Measurements from ENCODE around the gene MIPOL1. TPM values are rescaled to one million over a fixed set of nuclear protein-coding genes. Genes with fewer than 3 reads are reported as not detected.

MIPOL1 gene
- total and polyA plus RNA-seq, 8 donors = 10.4 to 16.0 (median 12.4) TPM

DNA sequence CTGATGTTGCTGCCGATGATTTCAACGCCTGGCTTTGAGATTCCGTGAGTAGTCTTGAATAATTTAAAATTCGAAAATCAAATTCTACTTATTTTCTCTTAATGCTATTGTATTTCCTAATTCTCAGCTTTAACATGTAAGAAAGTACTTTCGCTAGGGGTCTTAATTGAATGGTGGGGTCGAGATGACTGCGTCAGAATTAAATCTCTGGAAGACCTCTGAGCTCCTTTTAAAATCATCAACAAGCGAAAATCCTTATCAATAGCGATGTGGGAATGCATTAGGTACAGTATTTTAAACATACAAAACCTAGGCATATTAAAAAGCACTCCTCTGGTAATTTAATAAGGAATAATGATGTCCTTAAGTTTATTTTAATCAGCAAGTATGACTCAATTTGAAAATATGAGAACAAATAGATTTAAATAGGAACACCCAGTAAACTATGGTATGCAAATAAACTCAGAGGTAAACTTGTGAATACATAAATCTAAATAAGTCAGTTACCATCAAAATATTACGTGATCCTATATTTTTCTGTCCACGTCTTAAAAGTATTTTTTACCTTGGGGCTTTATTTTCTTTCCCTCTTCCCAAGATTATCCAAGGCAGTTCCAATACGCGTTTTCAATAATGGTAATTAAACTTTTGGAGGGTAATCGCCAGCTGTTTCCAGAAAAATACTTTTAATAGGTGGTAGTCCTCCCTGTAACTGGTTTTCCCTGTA is 395.9 kb downstream of the MIPOL1 start:
- TF ChIP-seq, protein P1, sequence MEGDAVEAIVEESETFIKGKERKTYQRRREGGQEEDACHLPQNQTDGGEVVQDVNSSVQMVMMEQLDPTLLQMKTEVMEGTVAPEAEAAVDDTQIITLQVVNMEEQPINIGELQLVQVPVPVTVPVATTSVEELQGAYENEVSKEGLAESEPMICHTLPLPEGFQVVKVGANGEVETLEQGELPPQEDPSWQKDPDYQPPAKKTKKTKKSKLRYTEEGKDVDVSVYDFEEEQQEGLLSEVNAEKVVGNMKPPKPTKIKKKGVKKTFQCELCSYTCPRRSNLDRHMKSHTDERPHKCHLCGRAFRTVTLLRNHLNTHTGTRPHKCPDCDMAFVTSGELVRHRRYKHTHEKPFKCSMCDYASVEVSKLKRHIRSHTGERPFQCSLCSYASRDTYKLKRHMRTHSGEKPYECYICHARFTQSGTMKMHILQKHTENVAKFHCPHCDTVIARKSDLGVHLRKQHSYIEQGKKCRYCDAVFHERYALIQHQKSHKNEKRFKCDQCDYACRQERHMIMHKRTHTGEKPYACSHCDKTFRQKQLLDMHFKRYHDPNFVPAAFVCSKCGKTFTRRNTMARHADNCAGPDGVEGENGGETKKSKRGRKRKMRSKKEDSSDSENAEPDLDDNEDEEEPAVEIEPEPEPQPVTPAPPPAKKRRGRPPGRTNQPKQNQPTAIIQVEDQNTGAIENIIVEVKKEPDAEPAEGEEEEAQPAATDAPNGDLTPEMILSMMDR (IDR thresholded peaks at IDR 0.05) = no peak
- H3K4me3 ChIP-seq = peak overlapping the region; percentile 38 to 43
- no peak for DNase-seq
- H3K36me3 ChIP-seq = no peaks in the 10 kb centered on the region
- intact Hi-C loops (cut with DNase I) = loop anchor here in 1 of 2 donors (5.0 kb wide), 1 partner anchor 341 kb away; no protein-coding TSS in a partner anchor
- H3K4me1 ChIP-seq = peaks cover 0 to 28% of the 10 kb centered on the region in 2 donors
- no peak for ATAC-seq
- peaks cover 89 to 100% of the 10 kb centered on the region in 2 donors for H3K27me3 ChIP-seq
- no peaks in the 10 kb centered on the region for H3K9me3 ChIP-seq
- peak overlapping the region; percentile 73 to 87 for H3K27ac ChIP-seq

DNA sequence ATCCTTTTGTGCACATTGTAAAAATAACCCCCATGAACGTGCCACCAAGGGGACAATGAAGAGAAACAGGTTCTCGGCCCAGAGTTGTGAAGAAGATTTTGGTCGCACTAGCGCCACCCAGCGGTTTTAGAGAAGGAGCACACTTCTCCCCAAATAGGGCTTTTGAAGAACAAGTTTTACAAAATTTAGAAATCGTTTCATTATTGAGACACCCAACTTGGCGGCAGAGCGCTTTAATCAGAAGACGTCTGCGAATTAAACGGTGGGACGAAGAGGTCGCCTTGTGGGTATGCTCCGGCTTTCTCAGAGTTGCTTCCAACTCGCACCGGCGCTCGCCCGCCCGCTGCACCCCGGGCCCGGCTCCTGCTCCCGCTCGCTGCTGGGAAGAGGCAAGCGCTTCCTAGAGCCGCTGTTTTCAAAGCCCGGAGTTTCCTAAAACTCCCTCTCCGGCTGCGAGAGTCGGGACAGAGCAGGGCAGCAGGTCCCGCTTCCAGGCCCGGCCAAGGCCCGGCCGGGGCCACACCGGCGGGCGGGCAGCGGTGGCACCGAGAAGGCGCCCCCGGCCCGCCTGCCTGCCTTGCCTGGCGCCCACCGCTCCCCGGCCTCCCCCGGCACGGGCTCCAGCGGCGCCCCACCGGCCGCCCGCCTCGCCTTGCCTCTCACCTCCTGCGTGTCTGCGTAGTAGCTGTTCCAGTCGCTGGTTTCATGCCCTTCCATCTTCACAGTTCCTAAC is 396.7 kb downstream of the MIPOL1 start:
- intact Hi-C loops (cut with DNase I) = loop anchor here in 1 of 2 donors (5.0 kb wide), 1 partner anchor 342 kb away; no protein-coding TSS in a partner anchor
- Histone ChIP-seq H3K27me3 (peaks cover 89 to 100% of the 10 kb centered on the region in 2 donors), H3K27ac (peak overlapping the region; percentile 73 to 87), H3K4me3 (peak overlapping the region; percentile 38 to 43), H3K36me3 (no peaks in the 10 kb centered on the region), H3K4me1 (peaks cover 0 to 28% of the 10 kb centered on the region in 2 donors), H3K9me3 (no peaks in the 10 kb centered on the region)
- DNase-seq (peak in 2 of 4 donors; percentile 71 to 89), ATAC-seq (peak; percentile 15)
- TF ChIP-seq, protein P1 (IDR thresholded peaks at IDR 0.05) = peak; percentile 59 to 67

DNA sequence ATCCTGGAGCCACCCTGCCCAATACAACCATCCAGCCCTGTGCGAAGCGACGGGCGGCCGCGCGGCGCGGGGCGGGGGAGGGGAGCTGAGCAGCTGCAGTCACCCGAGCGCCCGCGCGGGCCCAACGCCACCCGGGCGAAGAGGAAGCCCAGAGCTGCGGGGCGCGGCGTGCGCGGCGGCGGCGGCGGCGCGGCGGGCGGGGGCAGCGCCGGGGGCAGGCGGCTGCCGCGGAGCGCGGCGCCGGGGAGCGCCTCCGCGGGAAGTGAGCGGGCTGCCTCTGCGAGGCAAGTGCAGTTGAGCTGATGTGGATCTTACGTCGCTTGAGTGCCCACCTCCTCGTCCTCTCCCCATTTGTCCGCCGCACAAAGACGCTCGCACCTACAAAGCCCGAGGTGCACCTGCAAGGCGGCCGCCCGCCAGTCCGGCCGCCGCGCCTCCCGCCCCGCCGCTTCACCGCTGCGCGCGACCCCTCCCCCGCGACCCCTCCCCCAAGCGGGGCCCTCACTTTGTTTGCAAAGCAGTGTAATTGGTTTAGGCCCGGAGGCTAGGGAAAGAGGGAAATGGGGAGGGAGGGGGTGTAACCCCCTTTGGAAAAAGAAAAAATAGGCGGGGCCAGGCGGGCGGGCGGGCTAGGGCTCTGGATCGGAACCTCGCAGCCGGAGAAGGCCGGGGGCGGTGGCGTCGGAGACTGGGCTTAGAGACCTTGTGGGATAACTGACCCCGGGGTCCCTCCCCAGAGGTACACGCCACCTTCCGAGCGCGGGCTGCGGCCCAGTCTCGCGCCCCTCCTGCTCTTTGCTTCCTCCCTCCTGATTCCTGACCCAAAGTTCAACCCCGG is 397.5 kb downstream of the MIPOL1 start, which contains the start of the genes FOXA1 and TTC6:
Gene FOXA1, minus strand, starts transcription at position 279 of the 838 bp plus-strand sequence. Its CDS starts 277 bp downstream, at position 2.
Gene TTC6, plus strand, starts transcription at position 659 of the 838 bp plus-strand sequence. CDS start 26,436 bp downstream, outside the sequence.
- Histone ChIP-seq H3K27me3 (peaks cover 90 to 100% of the 10 kb centered on the region in 2 donors), H3K4me1 (peaks cover 0 to 34% of the 10 kb centered on the region in 2 donors), H3K9me3 (no peaks in the 10 kb centered on the region), H3K36me3 (no peaks in the 10 kb centered on the region), H3K4me3 (peak within 1 kb of the TSS; percentile 38 to 43), H3K27ac (peak within 1 kb of the TSS; percentile 80 to 91)
- DNase-seq (peak in 3 of 4 donors; percentile 73 to 84 (median 83)), ATAC-seq (peak; percentile 35)
- TF ChIP-seq, protein P1 (IDR thresholded peaks at IDR 0.05) = no peak
- intact Hi-C loops (cut with DNase I) = loop anchor here in 1 of 2 donors (5.0 kb wide), 1 partner anchor 343 kb away; no protein-coding TSS in a partner anchor

DNA sequence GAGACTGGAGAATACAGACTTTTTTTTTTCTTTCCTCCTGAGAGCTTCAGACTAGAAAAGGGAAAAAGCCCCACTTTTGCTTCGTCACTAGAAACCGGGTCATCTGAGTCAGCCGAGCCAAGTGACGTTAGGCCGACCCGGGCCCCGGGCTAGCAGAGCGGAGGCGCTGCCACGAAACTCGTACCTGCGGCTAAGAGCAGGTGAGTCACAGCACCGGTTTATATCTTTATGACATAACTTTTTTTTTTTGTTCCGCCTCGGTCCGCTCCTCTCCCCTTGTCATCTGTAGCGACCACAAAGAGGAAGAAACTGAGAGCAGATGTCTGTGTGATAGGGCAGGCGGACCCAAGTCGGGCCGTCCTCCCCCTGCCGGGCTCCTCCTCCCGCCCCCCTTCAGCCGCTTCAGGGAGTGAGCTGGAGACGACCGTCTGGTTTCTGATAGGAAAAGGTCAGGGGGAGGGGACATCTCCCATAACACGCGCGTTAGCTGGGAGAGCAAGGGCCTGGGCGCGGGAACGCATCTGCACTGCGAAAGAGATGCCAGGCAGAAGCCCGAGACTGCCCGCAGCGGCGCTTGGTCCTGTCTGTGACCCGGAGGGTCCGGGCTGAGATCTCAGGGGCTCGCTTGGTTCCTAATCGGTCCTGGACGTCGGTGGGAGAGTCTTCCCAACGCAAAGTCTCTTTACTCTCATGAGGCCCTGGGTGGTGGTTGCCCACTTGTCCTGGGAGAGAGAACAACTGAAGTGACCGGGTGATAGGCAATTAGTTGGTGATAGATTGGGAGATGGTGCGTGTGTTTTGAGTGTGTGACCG is 398.3 kb downstream of the MIPOL1 start:
- TF ChIP-seq, protein P1 (IDR thresholded peaks at IDR 0.05) = no peak
- H3K27me3 ChIP-seq = peaks cover 89 to 100% of the 10 kb centered on the region in 2 donors
- intact Hi-C loops (cut with DNase I) = no loop called here
- no peaks in the 10 kb centered on the region for H3K9me3 ChIP-seq
- ATAC-seq (peak; percentile 66), DNase-seq (peak; percentile 41 to 90 (median 82))
- peak overlapping the region; percentile 80 to 91 for H3K27ac ChIP-seq
- H3K4me1 ChIP-seq = peaks cover 0 to 35% of the 10 kb centered on the region in 2 donors
- H3K4me3 ChIP-seq = peak overlapping the region; percentile 33
- no peaks in the 10 kb centered on the region for H3K36me3 ChIP-seq
